ENCODE data around the gene MEF2C. TPM values are rescaled to one million over a fixed set of nuclear protein-coding genes. Genes with fewer than 3 reads are reported as not detected.

MEF2C gene
- total RNA-seq, 1 donor from 2014 or later, result 29.6 TPM

- peaks cover 13% of the 10 kb centered on the region for H3K36me3 Mint-ChIP-seq (ENCODE audit: low read depth)
- no peaks in the 10 kb centered on the region for H3K9me3 Mint-ChIP-seq (ENCODE audit: low read depth)
- no peak for DNase-seq (ENCODE audit: low spot score)
- H3K27me3 Mint-ChIP-seq (ENCODE audit: low read depth), result no peaks in the 10 kb centered on the region
- peaks cover 8% of the 10 kb centered on the region for H3K4me1 Mint-ChIP-seq (ENCODE audit: low read depth)
- no peak overlapping the region for H3K4me3 Mint-ChIP-seq (ENCODE audit: unreplicated experiment)
- TF ChIP-seq, protein P1, sequence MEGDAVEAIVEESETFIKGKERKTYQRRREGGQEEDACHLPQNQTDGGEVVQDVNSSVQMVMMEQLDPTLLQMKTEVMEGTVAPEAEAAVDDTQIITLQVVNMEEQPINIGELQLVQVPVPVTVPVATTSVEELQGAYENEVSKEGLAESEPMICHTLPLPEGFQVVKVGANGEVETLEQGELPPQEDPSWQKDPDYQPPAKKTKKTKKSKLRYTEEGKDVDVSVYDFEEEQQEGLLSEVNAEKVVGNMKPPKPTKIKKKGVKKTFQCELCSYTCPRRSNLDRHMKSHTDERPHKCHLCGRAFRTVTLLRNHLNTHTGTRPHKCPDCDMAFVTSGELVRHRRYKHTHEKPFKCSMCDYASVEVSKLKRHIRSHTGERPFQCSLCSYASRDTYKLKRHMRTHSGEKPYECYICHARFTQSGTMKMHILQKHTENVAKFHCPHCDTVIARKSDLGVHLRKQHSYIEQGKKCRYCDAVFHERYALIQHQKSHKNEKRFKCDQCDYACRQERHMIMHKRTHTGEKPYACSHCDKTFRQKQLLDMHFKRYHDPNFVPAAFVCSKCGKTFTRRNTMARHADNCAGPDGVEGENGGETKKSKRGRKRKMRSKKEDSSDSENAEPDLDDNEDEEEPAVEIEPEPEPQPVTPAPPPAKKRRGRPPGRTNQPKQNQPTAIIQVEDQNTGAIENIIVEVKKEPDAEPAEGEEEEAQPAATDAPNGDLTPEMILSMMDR (IDR thresholded peaks at IDR 0.05), result no peak
- no peak overlapping the region for H3K27ac Mint-ChIP-seq (ENCODE audit: unreplicated experiment)
Measured at GRCh38 chr5:88740604-88741185, 142.3 kb downstream of the MEF2C start.

DNA sequence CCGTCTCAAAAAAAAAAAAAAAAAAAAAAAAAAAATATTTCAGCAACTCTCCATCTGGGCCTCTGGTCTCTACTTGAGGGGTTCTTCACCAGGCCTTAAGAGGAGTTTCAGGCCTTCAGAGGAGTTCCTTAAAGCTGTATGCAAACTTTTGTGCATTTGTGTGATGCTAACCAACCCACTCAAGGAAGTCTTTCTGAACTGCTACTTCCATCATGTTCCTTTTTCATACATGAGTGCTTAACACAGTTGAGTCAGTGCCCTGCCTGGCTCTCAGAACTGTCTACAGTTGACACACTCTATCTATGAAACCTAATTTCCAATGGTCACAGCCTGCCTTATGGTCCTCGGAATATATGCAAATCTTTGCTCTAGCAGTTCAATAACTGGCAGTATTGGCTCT is 146.5 kb downstream of the MEF2C start:
- TF ChIP-seq, protein P1 (IDR thresholded peaks at IDR 0.05), result no peak
- H3K4me1 Mint-ChIP-seq (ENCODE audit: low read depth), result peaks cover 16% of the 10 kb centered on the region
- H3K27ac Mint-ChIP-seq (ENCODE audit: unreplicated experiment), result no peak overlapping the region
- no peak for DNase-seq (ENCODE audit: low spot score)
- H3K27me3 Mint-ChIP-seq (ENCODE audit: low read depth), result no peaks in the 10 kb centered on the region
- peaks cover 5% of the 10 kb centered on the region for H3K36me3 Mint-ChIP-seq (ENCODE audit: low read depth)
- H3K9me3 Mint-ChIP-seq (ENCODE audit: low read depth), result no peaks in the 10 kb centered on the region
- no peak overlapping the region for H3K4me3 Mint-ChIP-seq (ENCODE audit: unreplicated experiment)

GRCh38 chr5:88734983-88735382 is 148.0 kb downstream of the MEF2C start:
- DNase-seq (ENCODE audit: low spot score), result no peak
- H3K9me3 Mint-ChIP-seq (ENCODE audit: low read depth), result no peaks in the 10 kb centered on the region
- peaks cover 16% of the 10 kb centered on the region for H3K4me1 Mint-ChIP-seq (ENCODE audit: low read depth)
- H3K36me3 Mint-ChIP-seq (ENCODE audit: low read depth), result peaks cover 5% of the 10 kb centered on the region
- no peaks in the 10 kb centered on the region for H3K27me3 Mint-ChIP-seq (ENCODE audit: low read depth)
- TF ChIP-seq, protein P1 (IDR thresholded peaks at IDR 0.05), result no peak
- no peak overlapping the region for H3K27ac Mint-ChIP-seq (ENCODE audit: unreplicated experiment)
- no peak overlapping the region for H3K4me3 Mint-ChIP-seq (ENCODE audit: unreplicated experiment)

GRCh38 chr5:88734191-88734640 is 148.8 kb downstream of the MEF2C start:
- DNase-seq (ENCODE audit: low spot score), result no peak
- Mint-ChIP-seq H3K4me1 (ENCODE audit: low read depth) (peaks cover 20% of the 10 kb centered on the region), H3K27me3 (ENCODE audit: low read depth) (no peaks in the 10 kb centered on the region), H3K27ac (ENCODE audit: unreplicated experiment) (no peak overlapping the region), H3K4me3 (ENCODE audit: unreplicated experiment) (no peak overlapping the region), H3K9me3 (ENCODE audit: low read depth) (no peaks in the 10 kb centered on the region), H3K36me3 (ENCODE audit: low read depth) (peaks cover 5% of the 10 kb centered on the region)
- TF ChIP-seq, protein P1 (IDR thresholded peaks at IDR 0.05), result no peak

GRCh38 chr5:88732862-88733261 is 150.1 kb downstream of the MEF2C start:
- H3K36me3 Mint-ChIP-seq (ENCODE audit: low read depth), result peaks cover 3% of the 10 kb centered on the region
- TF ChIP-seq, protein P1 (IDR thresholded peaks at IDR 0.05), result no peak
- DNase-seq (ENCODE audit: low spot score), result no peak
- H3K27ac Mint-ChIP-seq (ENCODE audit: unreplicated experiment), result no peak overlapping the region
- no peak overlapping the region for H3K4me3 Mint-ChIP-seq (ENCODE audit: unreplicated experiment)
- H3K9me3 Mint-ChIP-seq (ENCODE audit: low read depth), result no peaks in the 10 kb centered on the region
- H3K4me1 Mint-ChIP-seq (ENCODE audit: low read depth), result peaks cover 20% of the 10 kb centered on the region
- H3K27me3 Mint-ChIP-seq (ENCODE audit: low read depth), result no peaks in the 10 kb centered on the region

All from chondrocyte (in vitro differentiated cells).